HG03060 (cell line): ENCODE data around the gene NOS1AP.
A peak's percentile ranks its signal among the peaks of the same experiment; 100 is the strongest.

Experiments used
- ATAC-seq: cut with Tn5 transposase; IDR thresholded peaks from one replicate; pipeline ENCODE4 v1.9.1; 2021; ENCODE audit warnings: low read depth, moderate number of reproducible peaks; ENCODE audit not compliant: unreplicated experiment

The NOS1AP gene

GRCh38 chr1:162134646-162135045, 65.2 kb downstream of the NOS1AP start:
- no peak for ATAC-seq

GRCh38 chr1:162135271-162135775, 65.8 kb downstream of the NOS1AP start:
- ATAC-seq: no peak

- ATAC-seq: no peak
These were observed 67.3 kb downstream of the NOS1AP start for GRCh38 chr1:162136760-162137159.

- ATAC-seq: no peak
These were observed 67.9 kb downstream of the NOS1AP start for GRCh38 chr1:162137179-162137960.

- no peak for ATAC-seq
These were observed 68.6 kb downstream of the NOS1AP start for GRCh38 chr1:162138112-162138511.

- no peak for ATAC-seq
These were observed 69.2 kb downstream of the NOS1AP start for GRCh38 chr1:162138599-162139181.

- ATAC-seq: no peak
These were observed 69.7 kb downstream of the NOS1AP start for GRCh38 chr1:162139211-162139610.

- no peak for ATAC-seq
These were observed 72.0 kb downstream of the NOS1AP start for GRCh38 chr1:162141281-162142054.

GRCh38 chr1:162142968-162143367, 73.5 kb downstream of the NOS1AP start:
- ATAC-seq: no peak

GRCh38 chr1:162144268-162144667, 74.8 kb downstream of the NOS1AP start:
- no peak for ATAC-seq

GRCh38 chr1:162144853-162145252, 75.4 kb downstream of the NOS1AP start:
- no peak for ATAC-seq

- ATAC-seq: no peak
These were observed 75.9 kb downstream of the NOS1AP start for GRCh38 chr1:162145280-162145965.

GRCh38 chr1:162145966-162146696, 76.6 kb downstream of the NOS1AP start:
- no peak for ATAC-seq

GRCh38 chr1:162147760-162148159, 78.3 kb downstream of the NOS1AP start:
- ATAC-seq: no peak

GRCh38 chr1:162150112-162150511, 80.6 kb downstream of the NOS1AP start:
- no peak for ATAC-seq

- ATAC-seq: peak; percentile 50
These were observed 82.7 kb downstream of the NOS1AP start for GRCh38 chr1:162151900-162152829.

GRCh38 chr1:162153374-162153773, 83.9 kb downstream of the NOS1AP start:
- ATAC-seq: no peak

- ATAC-seq: no peak
These were observed 88.0 kb downstream of the NOS1AP start for GRCh38 chr1:162157469-162157868.
